Measurements from ENCODE around the gene WDR27.
"Not testable (repeated sequence)": the region's sequence is repeated elsewhere in the genome, so short reads cannot be mapped to it uniquely, and the experiment has no call there.

The WDR27 gene

DNA sequence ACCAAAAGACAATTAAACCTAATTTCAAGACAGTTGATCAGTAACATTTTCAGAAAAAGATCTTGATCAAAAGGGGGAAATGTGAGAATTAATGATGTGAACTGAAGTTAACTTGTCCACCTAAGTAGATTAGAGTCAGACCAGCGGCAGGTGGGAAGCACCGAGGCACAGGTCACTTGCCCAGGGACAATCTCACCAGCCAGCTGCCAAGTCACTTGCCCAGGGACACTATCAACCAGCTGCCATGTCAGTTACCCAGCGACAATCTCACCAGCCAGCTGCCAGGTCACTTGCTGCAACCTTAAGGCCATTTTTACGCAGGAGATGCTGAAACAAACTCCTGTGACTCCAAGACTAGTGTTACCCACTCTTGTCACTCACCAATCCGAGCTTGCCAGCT lies 260.5 kb downstream of the WDR27 start:
- no peak overlapping the region for H3K4me3 ChIP-seq (ENCODE audit: low read depth in 1 of 2, low read length in 2 of 2)
- H3K9me3 ChIP-seq (ENCODE audit: low read length), result no peaks in the 10 kb centered on the region
- H3K27me3 ChIP-seq (ENCODE audit: control insufficient read depth in 1 of 2, insufficient read depth in 2 of 2, low read length in 2 of 2), result no peaks in the 10 kb centered on the region
- H3K27ac ChIP-seq (ENCODE audit: low read depth, low read length), result no peak overlapping the region
- H3K9ac ChIP-seq (ENCODE audit: low read length), result no peak overlapping the region
- H3K4me1 ChIP-seq (ENCODE audit: insufficient read depth, low read length), result no peaks in the 10 kb centered on the region
- no peaks in the 10 kb centered on the region for H3K36me3 ChIP-seq (ENCODE audit: insufficient read depth, low read length)

DNA sequence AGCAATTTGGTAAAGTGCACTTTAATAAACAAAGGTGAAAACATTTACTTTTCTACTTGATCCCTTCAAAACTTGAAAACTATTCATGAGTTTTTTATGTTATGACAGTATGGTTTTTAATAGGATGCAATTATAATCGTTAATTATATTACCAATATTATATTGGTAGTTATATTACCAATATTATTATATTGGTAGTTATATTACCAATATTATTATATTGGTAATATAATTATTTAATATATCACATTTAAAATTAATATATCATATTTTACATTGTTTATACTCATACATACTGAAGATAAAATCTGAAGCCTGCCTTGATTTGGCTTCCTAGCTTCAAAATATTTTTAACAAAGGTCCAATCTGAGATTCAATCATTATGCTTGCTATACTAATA lies 262.1 kb downstream of the WDR27 start:
- no peaks in the 10 kb centered on the region for H3K4me1 ChIP-seq (ENCODE audit: insufficient read depth, low read length)
- H3K9ac ChIP-seq (ENCODE audit: low read length), result no peak overlapping the region
- no peaks in the 10 kb centered on the region for H3K27me3 ChIP-seq (ENCODE audit: control insufficient read depth in 1 of 2, insufficient read depth in 2 of 2, low read length in 2 of 2)
- no peak overlapping the region for H3K27ac ChIP-seq (ENCODE audit: low read depth, low read length)
- H3K9me3 ChIP-seq (ENCODE audit: low read length), result no peaks in the 10 kb centered on the region
- no peak overlapping the region for H3K4me3 ChIP-seq (ENCODE audit: low read depth in 1 of 2, low read length in 2 of 2)
- H3K36me3 ChIP-seq (ENCODE audit: insufficient read depth, low read length), result no peaks in the 10 kb centered on the region

DNA sequence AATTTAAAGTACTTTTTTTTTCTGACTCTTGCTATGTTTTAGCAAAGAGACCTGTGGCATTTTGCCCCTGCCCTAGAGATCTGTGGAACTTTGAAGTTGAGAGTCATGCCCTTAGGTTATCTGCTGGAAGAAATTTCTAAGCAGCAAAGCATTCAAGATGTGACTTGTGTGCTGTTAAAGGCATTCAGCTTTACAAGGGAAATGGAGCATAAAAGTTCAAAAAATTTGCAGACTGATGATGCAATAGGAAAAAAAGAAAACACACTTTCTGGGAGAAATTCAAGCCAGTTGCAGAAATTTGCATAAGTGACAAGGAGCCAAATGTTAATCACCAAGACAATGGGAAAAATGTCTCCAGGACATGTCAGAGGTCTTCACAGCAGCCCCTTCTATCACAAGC lies 267.3 kb downstream of the WDR27 start:
- H3K4me1 ChIP-seq (ENCODE audit: insufficient read depth, low read length); H3K36me3 ChIP-seq (ENCODE audit: insufficient read depth, low read length): not testable (repeated sequence)

DNA sequence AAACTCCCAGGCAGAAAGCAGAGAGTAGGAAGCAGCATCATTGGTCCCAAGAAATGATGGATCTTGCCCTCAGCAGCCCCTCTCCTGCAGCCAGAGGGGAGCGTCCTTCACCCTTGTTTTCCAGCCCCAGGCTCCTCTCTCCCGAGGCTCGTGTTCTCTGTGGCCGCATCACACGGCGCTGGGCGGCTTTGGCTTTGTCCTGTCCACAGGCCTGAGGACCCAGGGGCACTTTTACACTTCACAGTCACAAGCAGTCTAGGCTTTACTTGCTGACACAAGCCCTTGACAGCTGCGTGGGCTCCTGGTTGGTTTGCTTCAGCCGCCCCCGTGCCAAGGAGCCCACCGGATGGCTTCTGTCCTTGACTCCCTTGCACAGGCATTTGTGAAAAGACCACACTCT lies 272.8 kb downstream of the WDR27 start:
- Histone ChIP-seq H3K9me3 (ENCODE audit: low read length) (peaks cover 8% of the 10 kb centered on the region), H3K36me3 (ENCODE audit: insufficient read depth, low read length) (no peaks in the 10 kb centered on the region), H3K27ac (ENCODE audit: low read depth, low read length) (peak overlapping the region; percentile 24), H3K27me3 (ENCODE audit: control insufficient read depth in 1 of 2, insufficient read depth in 2 of 2, low read length in 2 of 2) (no peaks in the 10 kb centered on the region), H3K9ac (ENCODE audit: low read length) (no peak overlapping the region), H3K4me3 (ENCODE audit: low read depth in 1 of 2, low read length in 2 of 2) (no peak overlapping the region), H3K4me1 (ENCODE audit: insufficient read depth, low read length) (peaks cover 9% of the 10 kb centered on the region)

More for the DNA sequence above, 267.3 kb downstream of the WDR27 start:
- H3K27ac ChIP-seq (ENCODE audit: low read depth, low read length); H3K27me3 ChIP-seq (ENCODE audit: control insufficient read depth in 1 of 2, insufficient read depth in 2 of 2, low read length in 2 of 2); H3K4me3 ChIP-seq (ENCODE audit: low read depth in 1 of 2, low read length in 2 of 2); H3K9ac ChIP-seq (ENCODE audit: low read length); H3K9me3 ChIP-seq (ENCODE audit: low read length): not testable (repeated sequence)

DNA sequence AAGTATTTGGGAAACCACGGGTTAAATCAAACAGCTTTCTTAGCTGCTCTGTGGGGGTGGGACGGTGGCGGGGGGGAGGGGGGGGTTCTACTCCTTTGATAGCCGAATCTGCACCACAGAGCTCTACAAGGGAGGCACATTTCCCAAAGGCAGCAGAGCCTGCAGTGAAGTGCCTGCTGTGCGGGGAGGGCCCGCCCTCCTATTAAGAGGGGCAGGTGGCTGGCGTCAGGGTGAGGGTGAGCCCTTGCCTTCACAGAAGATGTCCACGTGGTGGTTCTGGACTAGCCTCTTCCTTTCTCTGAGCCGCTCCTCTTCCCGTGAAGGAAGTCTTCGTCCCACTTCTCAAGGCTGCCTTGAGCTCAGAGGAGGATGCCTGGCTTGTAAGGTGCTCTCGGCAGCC lies 273.3 kb downstream of the WDR27 start:
- Histone ChIP-seq H3K36me3 (ENCODE audit: insufficient read depth, low read length) (no peaks in the 10 kb centered on the region), H3K4me3 (ENCODE audit: low read depth in 1 of 2, low read length in 2 of 2) (no peak overlapping the region), H3K27ac (ENCODE audit: low read depth, low read length) (peak overlapping the region; percentile 24)

DNA sequence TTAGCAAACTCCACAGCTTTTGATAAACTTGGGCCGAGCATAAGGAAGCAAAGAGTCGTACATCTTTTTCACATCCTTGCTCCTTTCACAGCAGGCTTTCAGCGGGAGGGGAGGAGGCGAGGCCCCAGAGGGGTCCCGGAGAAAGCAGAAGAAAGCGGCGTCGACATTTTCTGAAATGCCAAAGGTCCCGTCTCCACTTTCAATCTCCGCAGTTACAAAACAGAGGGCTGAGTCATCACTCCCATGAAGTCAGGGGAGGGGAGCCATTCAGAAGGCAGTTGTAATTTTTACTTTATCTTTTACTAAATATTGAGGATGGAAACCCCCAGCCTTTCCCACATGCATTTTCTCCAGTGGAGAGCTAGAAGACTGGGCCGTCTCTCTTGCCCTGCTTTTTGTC lies 274.0 kb downstream of the WDR27 start:
- Histone ChIP-seq H3K27me3 (ENCODE audit: control insufficient read depth in 1 of 2, insufficient read depth in 2 of 2, low read length in 2 of 2) (no peaks in the 10 kb centered on the region), H3K27ac (ENCODE audit: low read depth, low read length) (peak overlapping the region; percentile 61), H3K36me3 (ENCODE audit: insufficient read depth, low read length) (no peaks in the 10 kb centered on the region), H3K9ac (ENCODE audit: low read length) (no peak overlapping the region), H3K9me3 (ENCODE audit: low read length) (peaks cover 8% of the 10 kb centered on the region), H3K4me3 (ENCODE audit: low read depth in 1 of 2, low read length in 2 of 2) (no peak overlapping the region), H3K4me1 (ENCODE audit: insufficient read depth, low read length) (peaks cover 9% of the 10 kb centered on the region)

More for the DNA sequence above, 273.3 kb downstream of the WDR27 start:
- no peaks in the 10 kb centered on the region for H3K27me3 ChIP-seq (ENCODE audit: control insufficient read depth in 1 of 2, insufficient read depth in 2 of 2, low read length in 2 of 2)
- no peak overlapping the region for H3K9ac ChIP-seq (ENCODE audit: low read length)
- H3K4me1 ChIP-seq (ENCODE audit: insufficient read depth, low read length), result peaks cover 9% of the 10 kb centered on the region
- H3K9me3 ChIP-seq (ENCODE audit: low read length), result peaks cover 8% of the 10 kb centered on the region

DNA sequence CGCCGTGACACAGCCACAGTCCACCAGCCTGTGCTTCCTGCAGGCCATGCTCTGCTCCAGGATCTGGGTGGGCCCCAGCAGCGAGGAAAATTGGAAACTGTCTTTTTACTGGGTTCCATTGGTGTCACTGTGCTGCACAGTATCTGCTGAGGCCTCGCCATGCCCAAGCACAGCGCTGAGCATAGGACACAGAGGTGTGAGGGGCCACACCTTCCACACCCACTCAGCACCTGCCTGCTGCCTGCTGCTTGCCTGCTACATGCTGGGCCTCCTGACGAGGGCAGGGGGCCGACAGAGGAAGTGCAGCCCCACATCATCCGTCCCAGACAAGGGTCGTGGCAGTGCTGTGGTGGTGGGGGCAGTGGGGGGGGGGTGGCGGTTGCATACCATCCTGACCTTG lies 275.2 kb downstream of the WDR27 start:
- H3K27ac ChIP-seq (ENCODE audit: low read depth, low read length), result no peak overlapping the region
- H3K4me1 ChIP-seq (ENCODE audit: insufficient read depth, low read length), result peaks cover 9% of the 10 kb centered on the region
- no peak overlapping the region for H3K4me3 ChIP-seq (ENCODE audit: low read depth in 1 of 2, low read length in 2 of 2)
- H3K9me3 ChIP-seq (ENCODE audit: low read length), result peaks cover 5% of the 10 kb centered on the region
- H3K9ac ChIP-seq (ENCODE audit: low read length), result no peak overlapping the region
- H3K36me3 ChIP-seq (ENCODE audit: insufficient read depth, low read length), result no peaks in the 10 kb centered on the region
- no peaks in the 10 kb centered on the region for H3K27me3 ChIP-seq (ENCODE audit: control insufficient read depth in 1 of 2, insufficient read depth in 2 of 2, low read length in 2 of 2)

DNA sequence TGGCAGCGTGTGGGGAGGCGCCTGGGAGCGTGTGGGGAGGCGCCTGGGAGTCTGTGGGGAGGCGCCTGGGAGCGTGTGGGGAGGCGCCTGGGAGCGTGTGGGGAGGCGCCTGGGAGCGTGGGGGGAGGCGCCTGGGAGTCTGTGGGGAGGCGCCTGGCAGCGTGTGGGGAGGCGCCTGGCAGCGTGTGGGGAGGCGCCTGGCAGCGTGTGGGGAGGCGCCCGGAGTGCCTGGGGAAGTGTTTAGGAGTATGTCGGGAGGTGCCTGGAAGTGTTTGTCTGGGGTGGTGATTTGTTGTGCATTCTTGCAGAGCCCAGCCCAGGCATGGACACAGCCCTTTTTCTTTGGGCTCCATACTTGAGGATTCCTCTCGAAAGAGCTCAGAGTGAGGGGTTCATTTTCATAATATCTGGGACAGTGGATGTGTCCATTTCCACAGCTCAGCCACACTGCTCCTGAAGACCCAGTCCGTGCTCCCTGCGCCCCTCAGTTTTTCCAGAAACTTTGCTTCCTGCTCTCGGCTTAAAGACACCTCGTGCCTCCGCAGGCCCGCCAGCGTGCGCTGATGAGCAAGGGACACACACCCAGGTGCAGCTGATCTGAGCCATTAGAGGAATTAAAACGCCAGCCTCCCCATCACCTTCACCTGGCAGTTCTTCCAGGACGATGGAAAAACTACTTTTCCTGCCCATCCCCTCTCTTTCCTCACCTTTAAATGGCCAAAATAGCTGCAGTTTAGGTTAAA lies 276.0 kb downstream of the WDR27 start:
- no peaks in the 10 kb centered on the region for H3K36me3 ChIP-seq (ENCODE audit: insufficient read depth, low read length)
- no peak overlapping the region for H3K4me3 ChIP-seq (ENCODE audit: low read depth in 1 of 2, low read length in 2 of 2)
- H3K27ac ChIP-seq (ENCODE audit: low read depth, low read length), result no peak overlapping the region
- no peak overlapping the region for H3K9ac ChIP-seq (ENCODE audit: low read length)
- peaks cover 9% of the 10 kb centered on the region for H3K4me1 ChIP-seq (ENCODE audit: insufficient read depth, low read length)
- no peaks in the 10 kb centered on the region for H3K9me3 ChIP-seq (ENCODE audit: low read length)
- H3K27me3 ChIP-seq (ENCODE audit: control insufficient read depth in 1 of 2, insufficient read depth in 2 of 2, low read length in 2 of 2), result no peaks in the 10 kb centered on the region

DNA sequence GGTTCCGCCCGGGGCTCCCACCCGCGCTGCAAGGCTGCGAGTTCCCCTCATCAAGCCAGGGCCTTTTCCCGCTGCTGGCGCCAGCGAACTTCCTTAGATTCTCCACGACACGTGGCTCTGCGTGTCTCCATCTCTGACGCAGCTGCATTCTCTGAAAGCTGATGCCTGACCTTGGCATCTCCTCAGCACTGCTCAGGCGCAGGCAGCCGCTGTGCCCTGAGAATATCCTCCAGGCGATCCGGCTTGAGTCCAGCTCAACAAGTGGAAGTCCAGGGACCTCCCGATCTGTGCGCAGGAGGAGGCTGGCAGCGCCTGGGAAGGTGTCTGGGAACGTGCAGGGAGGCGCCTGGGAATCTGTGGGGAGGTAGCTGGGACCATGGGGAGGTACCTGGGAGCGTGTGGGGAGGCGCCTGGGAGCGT lies 277.0 kb downstream of the WDR27 start:
- Histone ChIP-seq H3K27me3 (ENCODE audit: control insufficient read depth in 1 of 2, insufficient read depth in 2 of 2, low read length in 2 of 2) (no peaks in the 10 kb centered on the region), H3K36me3 (ENCODE audit: insufficient read depth, low read length) (no peaks in the 10 kb centered on the region), H3K4me3 (ENCODE audit: low read depth in 1 of 2, low read length in 2 of 2) (no peak overlapping the region), H3K9me3 (ENCODE audit: low read length) (no peaks in the 10 kb centered on the region), H3K4me1 (ENCODE audit: insufficient read depth, low read length) (peaks cover 9% of the 10 kb centered on the region), H3K9ac (ENCODE audit: low read length) (no peak overlapping the region), H3K27ac (ENCODE audit: low read depth, low read length) (no peak overlapping the region)

DNA sequence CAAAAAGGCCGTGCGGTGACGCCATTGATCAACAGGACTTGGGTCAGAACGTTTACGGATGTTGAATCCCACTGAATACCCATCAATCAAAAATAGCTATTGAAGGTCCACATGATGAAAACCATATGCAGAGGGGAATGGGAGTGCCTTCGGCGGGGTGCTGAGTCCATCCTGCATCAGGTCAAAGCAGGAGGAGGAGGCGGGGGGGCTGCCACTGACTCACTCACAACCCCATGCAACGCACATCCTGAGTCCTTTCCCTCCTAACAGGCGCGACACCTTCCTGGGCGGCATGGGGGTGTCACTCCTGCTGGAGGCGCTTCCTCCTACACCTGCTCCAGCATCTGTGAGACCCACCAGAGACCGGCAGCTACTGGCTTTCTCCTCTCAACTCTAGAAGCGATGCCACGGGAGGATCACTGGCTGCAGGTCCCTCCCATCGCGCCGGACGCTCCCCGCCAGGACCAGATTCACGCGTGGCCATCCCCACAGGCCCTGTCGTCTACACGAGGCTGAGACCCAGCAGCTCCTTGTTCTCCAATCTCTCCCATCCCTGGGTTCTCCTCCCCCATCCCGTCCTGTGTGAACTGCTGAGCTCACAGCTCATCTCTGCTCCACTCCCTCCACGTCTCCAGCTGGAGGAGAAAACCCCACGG lies 277.6 kb downstream of the WDR27 start:
- H3K9me3 ChIP-seq (ENCODE audit: low read length), result no peaks in the 10 kb centered on the region
- H3K4me3 ChIP-seq (ENCODE audit: low read depth in 1 of 2, low read length in 2 of 2), result no peak overlapping the region
- H3K4me1 ChIP-seq (ENCODE audit: insufficient read depth, low read length), result peaks cover 9% of the 10 kb centered on the region
- no peak overlapping the region for H3K9ac ChIP-seq (ENCODE audit: low read length)
- H3K36me3 ChIP-seq (ENCODE audit: insufficient read depth, low read length), result no peaks in the 10 kb centered on the region
- no peak overlapping the region for H3K27ac ChIP-seq (ENCODE audit: low read depth, low read length)
- no peaks in the 10 kb centered on the region for H3K27me3 ChIP-seq (ENCODE audit: control insufficient read depth in 1 of 2, insufficient read depth in 2 of 2, low read length in 2 of 2)

DNA sequence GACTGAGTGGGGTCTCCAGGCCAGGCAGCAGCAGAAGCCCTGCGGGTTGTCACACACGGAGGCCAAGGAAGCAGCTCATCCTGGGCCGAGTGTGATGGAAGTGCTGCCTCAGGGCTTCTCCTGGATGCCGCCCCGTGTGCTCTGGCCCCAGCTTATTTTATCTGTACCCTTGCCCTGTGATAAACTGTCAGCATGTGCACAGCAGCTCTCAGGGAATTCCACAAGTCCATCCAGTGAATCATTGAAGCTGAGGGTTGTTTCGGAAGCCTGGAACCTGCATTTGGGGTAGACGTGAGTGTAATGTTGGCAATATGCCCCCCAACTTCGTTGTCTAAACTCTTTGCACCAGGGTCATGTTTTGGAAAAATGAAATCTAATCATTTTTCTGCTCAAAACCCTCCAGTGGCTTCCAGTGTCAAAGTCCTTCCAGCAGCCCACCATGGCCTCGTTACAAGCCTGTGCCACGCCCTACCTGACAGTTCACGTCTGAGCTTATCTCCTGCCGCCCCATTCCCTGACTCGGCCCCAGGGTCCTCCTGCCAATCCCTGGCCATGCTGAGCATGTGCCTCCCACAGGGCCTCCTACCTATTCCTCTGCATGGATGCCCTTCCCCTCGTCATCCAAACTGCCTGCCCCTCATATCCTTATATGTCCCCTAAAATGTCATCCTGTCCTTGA lies 280.1 kb downstream of the WDR27 start:
- no peaks in the 10 kb centered on the region for H3K36me3 ChIP-seq (ENCODE audit: insufficient read depth, low read length)
- no peaks in the 10 kb centered on the region for H3K4me1 ChIP-seq (ENCODE audit: insufficient read depth, low read length)
- no peak overlapping the region for H3K27ac ChIP-seq (ENCODE audit: low read depth, low read length)
- no peaks in the 10 kb centered on the region for H3K27me3 ChIP-seq (ENCODE audit: control insufficient read depth in 1 of 2, insufficient read depth in 2 of 2, low read length in 2 of 2)
- H3K9ac ChIP-seq (ENCODE audit: low read length), result no peak overlapping the region
- no peak overlapping the region for H3K4me3 ChIP-seq (ENCODE audit: low read depth in 1 of 2, low read length in 2 of 2)
- no peaks in the 10 kb centered on the region for H3K9me3 ChIP-seq (ENCODE audit: low read length)
